H1 (cell line): ENCODE results near the gene SYTL1. TPM values are rescaled to one million over a fixed set of nuclear protein-coding genes. Genes with fewer than 3 reads are reported as not detected.

Experiments
- CTCF ChIA-PET: fragments of 300-600 bp; sonication (Branson Sonifier 250); formaldehyde crosslinking; loops from one replicate; lab custom pipeline; 2021; ENCODE audit not compliant: partially characterized antibody; lab: Charles Lee
- POLR2A ChIA-PET: fragments of 300-600 bp; sonication (Branson Sonifier 250); formaldehyde crosslinking; loops from one replicate; lab custom pipeline; 2021; ENCODE audit warnings: inconsistent platforms; ENCODE audit not compliant: partially characterized antibody; lab: Charles Lee
- DNase-seq, 2 experiments: peaks; one replicate each; pipeline versions ENCODE4 v3.0.0 to v3.0.0-alpha.2; 2010 to 2022; ENCODE audit warnings: low spot score in 2 of 2, low read depth in 1 of 2, mixed read lengths in 1 of 2
- FAIRE-seq: peaks from 2 replicates; lab custom pipeline; 2011; peaks lifted over from hg19 to GRCh38; lab: Jason Lieb, UNC
- H2AFZ ChIP-seq: 2 replicates; pipeline ENCODE4 v1.8.1; 2012; ENCODE audit warnings: low read length, inconsistent platforms
- H2AK5ac ChIP-seq: 2 replicates; pipeline ENCODE4 v1.6.1; 2013; ENCODE audit warnings: low read depth, low read length
- H2BK120ac ChIP-seq: replicated peaks from 2 replicates; pipeline ENCODE3; 2013; ENCODE audit warnings: low read depth, low read length, inconsistent platforms
- H2BK12ac ChIP-seq: 2 replicates; pipeline ENCODE4 v1.6.1; 2013; ENCODE audit warnings: low read depth, low read length
- H2BK15ac ChIP-seq: 2 replicates; pipeline ENCODE4 v1.6.1; 2013; ENCODE audit warnings: low read length
- H2BK20ac ChIP-seq: 2 replicates; pipeline ENCODE4 v1.6.1; 2013; ENCODE audit warnings: low read length
- H2BK5ac ChIP-seq: 2 replicates; pipeline ENCODE4 v1.6.1; 2013; ENCODE audit warnings: low read depth, low read length
- H3K14ac ChIP-seq: 2 replicates; pipeline ENCODE4 v1.6.1; 2013; ENCODE audit warnings: inconsistent platforms; ENCODE audit not compliant: insufficient read length
- H3K18ac ChIP-seq: 2 replicates; pipeline ENCODE4 v1.6.1; 2013; ENCODE audit warnings: low read length; ENCODE audit errors: extremely low read depth
- H3K23ac ChIP-seq: 2 replicates; pipeline ENCODE4 v1.6.1; 2013; ENCODE audit warnings: inconsistent platforms; ENCODE audit not compliant: insufficient read length
- H3K23me2 ChIP-seq: 2 replicates; pipeline ENCODE4 v1.6.1; 2013; ENCODE audit warnings: low read depth, low read length
- H3K27ac ChIP-seq: 2 replicates; pipeline ENCODE4 v1.6.1; 2011; ENCODE audit warnings: low read depth, low read length, inconsistent platforms
- H3K27me3 ChIP-seq, 4 experiments: replicated peaks in 1 of 4; 1 replicate in 1 of 4; 2 replicates in 3 of 4; pipeline versions ENCODE4 v1.6.1 to v1.8.1; 2011 to 2013; ENCODE audit warnings: low read length in 3 of 4, mild to moderate bottlenecking in 3 of 4, inconsistent platforms in 2 of 4, mixed read lengths in 2 of 4, moderate library complexity in 1 of 4; ENCODE audit not compliant: control insufficient read depth in 3 of 4, insufficient read depth in 3 of 4; ENCODE audit errors: extremely low read depth in 1 of 4
- H3K36me3 ChIP-seq, 4 experiments: 2 replicates each; pipeline versions ENCODE4 v1.6.1 to v1.8.1; 2011 to 2013; ENCODE audit warnings: mild to moderate bottlenecking in 4 of 4, low read length in 3 of 4, moderate library complexity in 2 of 4, control low read depth in 1 of 4, inconsistent platforms in 1 of 4; ENCODE audit not compliant: insufficient read depth in 4 of 4, control insufficient read depth in 2 of 4
- H3K4ac ChIP-seq: replicated peaks from 2 replicates; pipeline ENCODE3; 2013; ENCODE audit warnings: low read length, low read depth, mixed read lengths, inconsistent platforms; ENCODE audit not compliant: insufficient read length
- H3K4me1 ChIP-seq, 4 experiments: replicated peaks in 1 of 4; 1 replicate in 1 of 4; 2 replicates in 3 of 4; pipeline versions ENCODE4 v1.6.1 to v1.8.1; 2011 to 2013; ENCODE audit warnings: low read length in 3 of 4, inconsistent platforms in 2 of 4, mixed read lengths in 1 of 4; ENCODE audit not compliant: insufficient read depth in 4 of 4, control insufficient read depth in 3 of 4
- H3K4me2 ChIP-seq, 2 experiments: 2 replicates each; pipeline versions ENCODE4 v1.6.1 to v1.8.1; 2011 to 2013; ENCODE audit warnings: low read depth in 2 of 2, low read length in 2 of 2, control low read depth in 1 of 2, inconsistent platforms in 1 of 2, mild to moderate bottlenecking in 1 of 2; ENCODE audit not compliant: insufficient read depth in 1 of 2
- H3K4me3 ChIP-seq, 4 experiments: fragments of 200-600, 300-600 bp in 1 of 4; sonication (generic), shearing (Covaris generic), sonication (Bioruptor Twin) in 1 of 4; 2 replicates each; pipeline versions ENCODE4 v1.5.1 to v1.8.1; 2011 to 2016; ENCODE audit warnings: low read length in 4 of 4, low read depth in 3 of 4, control low read depth in 2 of 4, inconsistent platforms in 2 of 4, mild to moderate bottlenecking in 2 of 4, mixed read lengths in 1 of 4, moderate library complexity in 1 of 4; ENCODE audit not compliant: insufficient read depth in 2 of 4; ENCODE audit errors: extremely low read depth in 1 of 4
- H3K56ac ChIP-seq: replicated peaks from 2 replicates; pipeline ENCODE3; 2013; ENCODE audit warnings: low read depth, mild to moderate bottlenecking, mixed read lengths, low read length, inconsistent platforms; ENCODE audit not compliant: insufficient read length
- H3K79me1 ChIP-seq: 2 replicates; pipeline ENCODE4 v1.6.1; 2013; ENCODE audit warnings: low read depth, low read length, control low read depth
- H3K79me2 ChIP-seq, 2 experiments: 2 replicates each; pipeline versions ENCODE4 v1.6.1 to v1.8.1; 2012 to 2013; ENCODE audit warnings: low read length in 2 of 2, mild to moderate bottlenecking in 2 of 2, inconsistent platforms in 1 of 2; ENCODE audit not compliant: insufficient read depth in 2 of 2, control insufficient read depth in 1 of 2
- H3K9ac ChIP-seq, 4 experiments: replicated peaks in 1 of 4; 1 replicate in 1 of 4; 2 replicates in 3 of 4; pipeline versions ENCODE4 v1.6.1 to v1.8.1; 2011 to 2013; ENCODE audit warnings: low read depth in 3 of 4, low read length in 3 of 4, control low read depth in 2 of 4, mild to moderate bottlenecking in 2 of 4, moderate library complexity in 2 of 4, inconsistent platforms in 1 of 4; ENCODE audit errors: extremely low read depth in 1 of 4
- H3K9me3 ChIP-seq, 2 experiments: 2 replicates each; pipeline versions ENCODE4 v1.6.1 to v1.8.1; 2012 to 2013; ENCODE audit warnings: mild to moderate bottlenecking in 2 of 2, moderate library complexity in 2 of 2, control low read depth in 1 of 2, inconsistent platforms in 1 of 2, low read depth in 1 of 2, low read length in 1 of 2, mixed read lengths in 1 of 2; ENCODE audit not compliant: insufficient read depth in 2 of 2
- H4K20me1 ChIP-seq, 2 experiments: replicated peaks in 1 of 2; 2 replicates each; pipeline versions ENCODE3 to v1.8.1; 2011 to 2013; ENCODE audit warnings: inconsistent platforms in 2 of 2, low read length in 2 of 2, mild to moderate bottlenecking in 1 of 2; ENCODE audit not compliant: insufficient read depth in 2 of 2, control insufficient read depth in 1 of 2
- H4K5ac ChIP-seq: 2 replicates; pipeline ENCODE4 v1.6.1; 2013; ENCODE audit warnings: low read length, low read depth, mixed read lengths, inconsistent platforms; ENCODE audit not compliant: insufficient read length
- H4K8ac ChIP-seq: 2 replicates; pipeline ENCODE4 v1.8.0; 2013; ENCODE audit warnings: mild to moderate bottlenecking, moderate library complexity, low read length, inconsistent platforms; ENCODE audit not compliant: insufficient read depth; ENCODE audit errors: extremely low read depth
- H4K91ac ChIP-seq: replicated peaks from 2 replicates; pipeline ENCODE3; 2013; ENCODE audit warnings: low read length, mixed read lengths, inconsistent platforms; ENCODE audit not compliant: insufficient read length
- CEBPB ChIP-seq: IDR thresholded peaks from 2 replicates; pipeline ENCODE4 v1.6.1; 2012; ENCODE audit warnings: low read depth, low read length
- SP1 ChIP-seq: IDR thresholded peaks from 2 replicates; pipeline ENCODE4 v1.6.1; 2011; ENCODE audit warnings: low read depth, low read length
- SP4 ChIP-seq: IDR thresholded peaks from 2 replicates; pipeline ENCODE4 v1.6.1; 2012; ENCODE audit warnings: low read length, inconsistent platforms
- SRF ChIP-seq: IDR thresholded peaks from 2 replicates; pipeline ENCODE4 v1.6.1; 2011; ENCODE audit warnings: mild to moderate bottlenecking, low read depth, low read length, moderate library complexity
- WGBS, 2 experiments: shearing (Covaris generic) in 1 of 2; methylation state at CpG; one replicate each; pipeline versions ENCODE4 v1.1.6 to v1.1.7; 2013 to 2015; ENCODE audit warnings: low lambda C conversion rate in 2 of 2, mixed read lengths in 2 of 2, inconsistent platforms in 1 of 2, low coverage in 1 of 2, missing lambda C conversion rate in 1 of 2; ENCODE audit not compliant: insufficient replicate concordance in 2 of 2, insufficient coverage in 1 of 2, insufficient read length in 1 of 2; ENCODE audit errors: extremely low coverage in 1 of 2, missing lambda C conversion rate in 1 of 2; 5-methylcytosine and 5-hydroxymethylcytosine counted together
- polyA plus RNA-seq, 7 experiments: library from polyadenylated mRNA; depleted of rRNA in 3 of 7; stranded (reverse) in 5 of 7; unstranded in 2 of 7; fragments of >200 nt in 5 of 7; fragments of 200-250 nt in 2 of 7; gene quantifications; 1 replicate in 5 of 7; 2 replicates in 1 of 7; 4 replicates in 1 of 7; pipeline versions ENCODE4 v1.2.1 to v1.2.3, GENCODE V29; 2011 to 2013; ENCODE audit warnings: missing spikeins in 2 of 7, mixed read lengths in 2 of 7
- total RNA-seq: library from RNA; stranded (reverse); fragmentation: NEBNext Ultra II Directional; extraction: Animal tissue kit (Norgen Biotek cat#: 25700); gene quantifications from 2 replicates; pipeline ENCODE4 v1.2.1, GENCODE V29; 2021

The SYTL1 gene
- total and polyA plus RNA-seq, 2 of the 8 experiments (the other 6 are each of a cell fraction or from before 2014, with no cell fraction given): 6.4 to 19.5 TPM

DNA sequence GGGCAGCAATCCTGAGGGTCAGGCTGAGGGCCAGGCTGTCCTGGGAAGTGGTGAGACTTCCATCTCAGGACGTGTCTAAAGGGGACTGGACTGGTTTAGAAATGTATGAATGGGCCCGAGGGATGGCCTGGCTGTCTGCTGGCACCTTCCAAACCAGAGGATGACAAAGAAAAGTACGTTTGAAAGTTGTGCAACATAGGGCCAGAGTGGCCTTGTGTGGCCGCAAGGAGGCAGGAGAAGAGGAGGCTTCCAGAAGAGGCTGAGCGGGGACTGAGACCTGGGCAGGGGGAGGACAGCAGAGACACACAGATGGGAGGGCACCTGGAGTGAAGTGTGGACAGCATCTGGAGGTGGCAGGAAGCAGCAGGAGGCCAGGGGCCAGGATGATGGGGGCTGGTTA, 2.6 kb upstream of the SYTL1 start:
- Histone ChIP-seq H2BK15ac (no peak overlapping the region), H3K79me1 (no peaks in the 10 kb centered on the region), H3K23ac (no peak overlapping the region), H2BK20ac (no peak overlapping the region), H3K23me2 (peaks cover 6% of the 10 kb centered on the region; the same call in 1 of the 2 replicates), H4K8ac (peak overlapping the region; percentile 7; the same call in 1 of the 2 replicates), H2AK5ac (no peak overlapping the region), H3K9me3 (no peaks in the 10 kb centered on the region), H2BK5ac (no peak overlapping the region), H3K4me2 (no peak overlapping the region), H3K4me1 (peaks cover 0 to 25% (median 20%) of the 10 kb centered on the region in 4 experiments; a peak in 6 of 7 replicates), H2BK120ac (no peak overlapping the region), H3K4ac (no peak overlapping the region), H3K36me3 (peaks cover 0 to 9% (median 2%) of the 10 kb centered on the region in 4 experiments; a peak in 5 of 8 replicates), H3K27me3 (peaks cover 0 to 2% (median 0%) of the 10 kb centered on the region in 4 experiments; a peak in 1 of 7 replicates), H3K14ac (no peak overlapping the region), H2AFZ (no peak overlapping the region), H4K20me1 (peaks cover 2 to 3% of the 10 kb centered on the region in 2 experiments), H3K9ac (no peak overlapping the region), H2BK12ac (no peak overlapping the region), H3K18ac (no peak overlapping the region), H3K4me3 (no peak overlapping the region), H3K27ac (no peak overlapping the region; the same call in 1 of the 2 replicates), H4K5ac (no peak overlapping the region), H4K91ac (no peak overlapping the region), H3K79me2 (no peaks in the 10 kb centered on the region; a peak in 1 of 4 replicates), H3K56ac (no peak overlapping the region)
- FAIRE-seq: no peak
- DNase-seq: no peak
- peak; percentile 60; the same call in 1 of the 2 replicates for TF ChIP-seq CEBPB
- no peak for TF ChIP-seq SP4
- TF ChIP-seq SRF: no peak
- no peak for TF ChIP-seq SP1
- ChIA-PET CTCF (interaction anchor here (0.7 to 17.0 kb wide), 12 partner anchors 11 to 237 kb away, joined by 3 to 321 read pairs (median 4); no protein-coding TSS in a partner anchor), POLR2A (interaction anchor here (0.6 to 4.8 kb wide), 6 partner anchors 11 to 48 kb away, joined by 3 to 50 read pairs (median 3); no protein-coding TSS in a partner anchor)
- 75% methylated on average over 5 of the region's 5 CpGs; no CpG with 5 or more reads in 1 of the 2 experiments for WGBS, 2 experiments
